ENCODE data around the gene APC2.
"Not testable (repeated sequence)": the region's sequence is repeated elsewhere in the genome, so short reads cannot be mapped to it uniquely, and the experiment has no call there.

The APC2 gene

GRCh38 chr19:1412995-1413800 lies 36.7 kb upstream of the APC2 start:
- no peak for DNase-seq (ENCODE audit: low read depth)

- DNase-seq (ENCODE audit: low read depth) = no peak
These were observed 33.7 kb upstream of the APC2 start for GRCh38 chr19:1416014-1416841.

GRCh38 chr19:1417145-1417544 lies 32.8 kb upstream of the APC2 start:
- DNase-seq (ENCODE audit: low read depth) = no peak

- no peak for DNase-seq (ENCODE audit: low read depth)
These were observed 32.0 kb upstream of the APC2 start for GRCh38 chr19:1417681-1418495.

- no peak for DNase-seq (ENCODE audit: low read depth)
These were observed 31.5 kb upstream of the APC2 start for GRCh38 chr19:1418496-1418775.

GRCh38 chr19:1418951-1419738 lies 30.8 kb upstream of the APC2 start:
- DNase-seq (ENCODE audit: low read depth) = no peak

- not testable (repeated sequence) for DNase-seq (ENCODE audit: low read depth)
These were observed 29.8 kb upstream of the APC2 start for GRCh38 chr19:1420085-1420484.

- no peak for DNase-seq (ENCODE audit: low read depth)
These were observed 29.3 kb upstream of the APC2 start for GRCh38 chr19:1420590-1420989.

- DNase-seq (ENCODE audit: low read depth) = no peak
These were observed 28.5 kb upstream of the APC2 start for GRCh38 chr19:1421218-1421957.

- no peak for DNase-seq (ENCODE audit: low read depth)
These were observed 28.0 kb upstream of the APC2 start for GRCh38 chr19:1421958-1422305.

- no peak for DNase-seq (ENCODE audit: low read depth)
These were observed 27.6 kb upstream of the APC2 start for GRCh38 chr19:1422360-1422759.

GRCh38 chr19:1422943-1423342 lies 27.0 kb upstream of the APC2 start:
- no peak for DNase-seq (ENCODE audit: low read depth)

GRCh38 chr19:1423436-1424191 lies 26.3 kb upstream of the APC2 start:
- no peak for DNase-seq (ENCODE audit: low read depth)

GRCh38 chr19:1424192-1424955 lies 25.5 kb upstream of the APC2 start:
- no peak for DNase-seq (ENCODE audit: low read depth)

GRCh38 chr19:1425102-1425837 lies 24.7 kb upstream of the APC2 start:
- no peak for DNase-seq (ENCODE audit: low read depth)

- no peak for DNase-seq (ENCODE audit: low read depth)
These were observed 24.0 kb upstream of the APC2 start for GRCh38 chr19:1425902-1426301.

- DNase-seq (ENCODE audit: low read depth) = no peak
These were observed 23.2 kb upstream of the APC2 start for GRCh38 chr19:1426736-1427135.

- DNase-seq (ENCODE audit: low read depth) = no peak
These were observed 22.6 kb upstream of the APC2 start for GRCh38 chr19:1427221-1427920.

Data from stimulated activated CD8-positive, alpha-beta memory T cell treated with anti-CD3 and anti-CD28 coated beads, Interleukin-15, amount 100 ng/mL, for 24 hours (primary cell).